ENCODE data around the gene PKDREJ.

The PKDREJ gene

GRCh38 chr22:46214149-46214548 is 49.0 kb downstream of the PKDREJ start:
- DNase-seq, result no peak
- H3K4me1 ChIP-seq, result no peaks in the 10 kb centered on the region
- no peak for TF ChIP-seq CTCF (IDR thresholded peaks at IDR 0.05; ENCODE audit: low read depth, low read length)
- no peaks in the 10 kb centered on the region for H3K27me3 ChIP-seq
- H3K9me3 ChIP-seq, result no peaks in the 10 kb centered on the region
- H3K36me3 ChIP-seq, result peaks cover 4% of the 10 kb centered on the region
- H3K4me3 ChIP-seq (ENCODE audit: low read depth, low read length), result no peak overlapping the region

GRCh38 chr22:46213052-46213451 is 50.1 kb downstream of the PKDREJ start:
- Histone ChIP-seq H3K9me3 (no peaks in the 10 kb centered on the region), H3K4me3 (ENCODE audit: low read depth, low read length) (no peak overlapping the region), H3K27me3 (no peaks in the 10 kb centered on the region), H3K36me3 (no peaks in the 10 kb centered on the region; the same call in 1 of the 2 replicates), H3K4me1 (no peaks in the 10 kb centered on the region)
- no peak for DNase-seq
- no peak for TF ChIP-seq CTCF (IDR thresholded peaks at IDR 0.05; ENCODE audit: low read depth, low read length)

GRCh38 chr22:46212195-46212594 is 50.9 kb downstream of the PKDREJ start:
- H3K36me3 ChIP-seq, result no peaks in the 10 kb centered on the region; the same call in 1 of the 2 replicates

GRCh38 chr22:46209262-46209661 is 53.9 kb downstream of the PKDREJ start:
- H3K36me3 ChIP-seq, result no peaks in the 10 kb centered on the region; the same call in none of the 2 replicates

More at GRCh38 chr22:46212195-46212594, 50.9 kb downstream of the PKDREJ start:
- no peaks in the 10 kb centered on the region for H3K27me3 ChIP-seq
- H3K4me3 ChIP-seq (ENCODE audit: low read depth, low read length), result no peak overlapping the region
- H3K4me1 ChIP-seq, result no peaks in the 10 kb centered on the region
- no peak for TF ChIP-seq CTCF (IDR thresholded peaks at IDR 0.05; ENCODE audit: low read depth, low read length)
- no peak for DNase-seq
- H3K9me3 ChIP-seq, result no peaks in the 10 kb centered on the region

More at GRCh38 chr22:46209262-46209661, 53.9 kb downstream of the PKDREJ start:
- Histone ChIP-seq H3K9me3 (no peaks in the 10 kb centered on the region), H3K4me1 (no peaks in the 10 kb centered on the region), H3K27me3 (no peaks in the 10 kb centered on the region), H3K4me3 (ENCODE audit: low read depth, low read length) (no peak overlapping the region)
- no peak for TF ChIP-seq CTCF (IDR thresholded peaks at IDR 0.05; ENCODE audit: low read depth, low read length)
- DNase-seq, result no peak
